GM19240 (cell line): ENCODE results near the gene APBB3.

Experiments used
- DNase-seq: peaks from one replicate; pipeline ENCODE4 v3.0.0; 2011; ENCODE audit warnings: low spot score; ENCODE audit not compliant: insufficient read length

APBB3 gene

GRCh38 chr5:140576776-140577201, 12.4 kb upstream of the APBB3 start:
- DNase-seq = no peak

GRCh38 chr5:140575309-140575708, 10.9 kb upstream of the APBB3 start:
- DNase-seq = no peak

GRCh38 chr5:140574165-140574564, 9.8 kb upstream of the APBB3 start:
- DNase-seq = no peak

- no peak for DNase-seq
Measured at GRCh38 chr5:140573683-140574082, 9.3 kb upstream of the APBB3 start.

GRCh38 chr5:140571105-140571504, 6.7 kb upstream of the APBB3 start:
- no peak for DNase-seq

GRCh38 chr5:140570488-140570887, 6.1 kb upstream of the APBB3 start:
- DNase-seq = no peak

GRCh38 chr5:140570058-140570457, 5.7 kb upstream of the APBB3 start:
- no peak for DNase-seq

GRCh38 chr5:140569197-140569596, 4.8 kb upstream of the APBB3 start:
- DNase-seq = no peak

- DNase-seq = no peak
Measured at GRCh38 chr5:140568443-140569063, 4.2 kb upstream of the APBB3 start.

GRCh38 chr5:140567871-140568270, 3.5 kb upstream of the APBB3 start:
- DNase-seq = no peak

GRCh38 chr5:140567136-140567818, 2.9 kb upstream of the APBB3 start:
- DNase-seq = no peak

GRCh38 chr5:140566665-140567064, 2.3 kb upstream of the APBB3 start:
- no peak for DNase-seq

GRCh38 chr5:140565780-140566095, 1.3 kb upstream of the APBB3 start:
- DNase-seq = no peak

GRCh38 chr5:140565024-140565779, 804 bp upstream of the APBB3 start:
- DNase-seq = no peak

- DNase-seq = no peak
Measured at GRCh38 chr5:140563596-140563995, 802 bp downstream of the APBB3 start.

- no peak for DNase-seq
Measured at GRCh38 chr5:140561753-140562523, 2.5 kb downstream of the APBB3 start.

- DNase-seq = no peak
Measured at GRCh38 chr5:140560227-140560626, 4.2 kb downstream of the APBB3 start.

- DNase-seq = no peak
Measured at GRCh38 chr5:140558542-140558941, 5.9 kb downstream of the APBB3 start.

GRCh38 chr5:140557965-140558364, 6.4 kb downstream of the APBB3 start:
- no peak for DNase-seq

GRCh38 chr5:140557136-140557805, 7.1 kb downstream of the APBB3 start, which contains the start of gene SRA1:
TSS of gene SRA1 (minus strand) at chr5:140557473. CDS start at chr5:140557452, 21 bp downstream.
- DNase-seq = peak; percentile 74

- DNase-seq = no peak
Measured at GRCh38 chr5:140556438-140556837, 8.0 kb downstream of the APBB3 start.
